Measurements from ENCODE around the gene MROH8.
A peak's percentile ranks its signal among the peaks of the same experiment; 100 is the strongest.
"Not testable (repeated sequence)": the region's sequence is repeated elsewhere in the genome, so short reads cannot be mapped to it uniquely, and the experiment has no call there.

The MROH8 gene

GRCh38 chr20:37090407-37090806, 88.9 kb downstream of the MROH8 start:
- DNase-seq (ENCODE audit: low spot score), result no peak

- peak; percentile 17 for DNase-seq (ENCODE audit: low spot score)
These were observed 97.5 kb downstream of the MROH8 start for GRCh38 chr20:37081717-37082289.

GRCh38 chr20:37077009-37077408, 102.3 kb downstream of the MROH8 start:
- no peak for DNase-seq (ENCODE audit: low spot score)

GRCh38 chr20:37075932-37076685, 103.2 kb downstream of the MROH8 start:
- DNase-seq (ENCODE audit: low spot score), result no peak

- no peak for DNase-seq (ENCODE audit: low spot score)
These were observed 106.8 kb downstream of the MROH8 start for GRCh38 chr20:37072293-37073196.

- DNase-seq (ENCODE audit: low spot score), result no peak
These were observed 107.9 kb downstream of the MROH8 start for GRCh38 chr20:37071481-37071911.

GRCh38 chr20:37069563-37069962, 109.8 kb downstream of the MROH8 start:
- not testable (repeated sequence) for DNase-seq (ENCODE audit: low spot score)

GRCh38 chr20:37066168-37066567, 113.2 kb downstream of the MROH8 start:
- no peak for DNase-seq (ENCODE audit: low spot score)

- no peak for DNase-seq (ENCODE audit: low spot score)
These were observed 124.1 kb downstream of the MROH8 start for GRCh38 chr20:37055276-37055675.

- no peak for DNase-seq (ENCODE audit: low spot score)
These were observed 126.0 kb downstream of the MROH8 start for GRCh38 chr20:37053230-37053950.

All from GM03348 (cell line).